DOHH2 (cell line): ENCODE measurements around the gene ARHGAP33.

ENCODE experiments used
- EZH2phosphoT487 ChIP-seq: fragments of 200-600 bp; sonication (generic); IDR thresholded peaks from 2 replicates; pipeline ENCODE4 v1.6.1; 2017; ENCODE audit warnings: borderline replicate concordance, mild to moderate bottlenecking, antibody characterized with exemption, low read length, moderate library complexity, mixed read lengths
- TF ChIP-seq, protein P1 (sequence below): fragments of 200-600 bp; sonication (generic); IDR thresholded peaks from one replicate; pipeline ENCODE4 v1.5.1; 2014; ENCODE audit warnings: antibody characterized with exemption, mild to moderate bottlenecking, low read depth, low read length; ENCODE audit not compliant: poor library complexity, severe bottlenecking

DNA sequence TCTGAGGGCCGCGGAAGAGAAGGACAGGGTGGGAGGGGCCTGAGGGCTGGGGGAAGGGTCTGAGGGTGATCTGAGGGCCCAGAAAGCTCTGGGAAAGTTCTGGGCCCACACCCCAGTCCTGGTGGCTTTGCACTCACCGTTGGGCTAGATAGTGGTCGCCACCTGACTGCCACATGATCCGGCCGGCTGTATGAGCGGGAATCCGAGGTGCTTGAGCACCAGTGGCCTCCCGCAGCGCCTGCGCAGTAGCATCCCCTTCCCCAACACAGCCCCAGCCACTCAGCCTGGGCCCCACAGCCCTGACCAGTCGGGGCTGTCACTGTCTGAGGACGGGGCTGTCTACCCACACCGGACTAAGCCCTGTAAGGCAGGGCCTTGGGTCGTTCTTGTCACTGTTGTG lies 22.3 kb downstream of the ARHGAP33 start:
- TF ChIP-seq, protein P1, sequence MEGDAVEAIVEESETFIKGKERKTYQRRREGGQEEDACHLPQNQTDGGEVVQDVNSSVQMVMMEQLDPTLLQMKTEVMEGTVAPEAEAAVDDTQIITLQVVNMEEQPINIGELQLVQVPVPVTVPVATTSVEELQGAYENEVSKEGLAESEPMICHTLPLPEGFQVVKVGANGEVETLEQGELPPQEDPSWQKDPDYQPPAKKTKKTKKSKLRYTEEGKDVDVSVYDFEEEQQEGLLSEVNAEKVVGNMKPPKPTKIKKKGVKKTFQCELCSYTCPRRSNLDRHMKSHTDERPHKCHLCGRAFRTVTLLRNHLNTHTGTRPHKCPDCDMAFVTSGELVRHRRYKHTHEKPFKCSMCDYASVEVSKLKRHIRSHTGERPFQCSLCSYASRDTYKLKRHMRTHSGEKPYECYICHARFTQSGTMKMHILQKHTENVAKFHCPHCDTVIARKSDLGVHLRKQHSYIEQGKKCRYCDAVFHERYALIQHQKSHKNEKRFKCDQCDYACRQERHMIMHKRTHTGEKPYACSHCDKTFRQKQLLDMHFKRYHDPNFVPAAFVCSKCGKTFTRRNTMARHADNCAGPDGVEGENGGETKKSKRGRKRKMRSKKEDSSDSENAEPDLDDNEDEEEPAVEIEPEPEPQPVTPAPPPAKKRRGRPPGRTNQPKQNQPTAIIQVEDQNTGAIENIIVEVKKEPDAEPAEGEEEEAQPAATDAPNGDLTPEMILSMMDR: no peak
- no peak for TF ChIP-seq EZH2phosphoT487
